ENCODE results near the gene SLC25A24.

SLC25A24 gene

GRCh38 chr1:108124622-108125311 is 75.4 kb downstream of the SLC25A24 start:
- H4K12ac ChIP-seq (ENCODE audit: low read depth, low read length), result no peak overlapping the region

GRCh38 chr1:108124023-108124422 is 76.1 kb downstream of the SLC25A24 start:
- H3K4me1 ChIP-seq (ENCODE audit: control insufficient read depth in 1 of 2, insufficient read depth in 2 of 2, low read length in 2 of 2), result no peaks in the 10 kb centered on the region
- no peak overlapping the region for H4K8ac ChIP-seq (ENCODE audit: low read depth, low read length)
- H3K9ac ChIP-seq (ENCODE audit: low read length), result no peak overlapping the region
- H3K23ac ChIP-seq (ENCODE audit: low read length), result no peak overlapping the region
- H3K79me2 ChIP-seq (ENCODE audit: control insufficient read depth, insufficient read depth, low read length, poor library complexity), result no peaks in the 10 kb centered on the region
- H2AK5ac ChIP-seq (ENCODE audit: low read length), result no peak overlapping the region
- no peak overlapping the region for H3K27ac ChIP-seq (ENCODE audit: low read depth, low read length)
- no peak overlapping the region for H2BK120ac ChIP-seq (ENCODE audit: insufficient read depth, low read length, poor library complexity)
- H4K91ac ChIP-seq (ENCODE audit: low read depth, low read length), result no peak overlapping the region
- no peak overlapping the region for H2BK12ac ChIP-seq (ENCODE audit: low read length)
- no peak overlapping the region for H2BK5ac ChIP-seq (ENCODE audit: low read depth, low read length, poor library complexity)
- no peak overlapping the region for H3K4me3 ChIP-seq (ENCODE audit: low read depth, low read length)
- no peaks in the 10 kb centered on the region for H3K36me3 ChIP-seq (ENCODE audit: control insufficient read depth in 1 of 2, insufficient read depth in 2 of 2, low read length in 2 of 2)
- no peak overlapping the region for H3K4me2 ChIP-seq (ENCODE audit: low read length)
- no peak overlapping the region for H2AFZ ChIP-seq (ENCODE audit: insufficient read depth, low read length, poor library complexity)
- H3K9me3 ChIP-seq (ENCODE audit: insufficient read depth, low read depth, low read length), result no peaks in the 10 kb centered on the region
- no peak for DNase-seq
- no peaks in the 10 kb centered on the region for H3K79me1 ChIP-seq (ENCODE audit: low read length)
- H3K4ac ChIP-seq (ENCODE audit: low read depth, low read length), result no peak overlapping the region
- no CpG with 5 or more reads among the region's 1 CpG for WGBS (ENCODE audit: extremely low coverage, insufficient coverage, insufficient read length)
- no peak overlapping the region for H3K18ac ChIP-seq (ENCODE audit: low read length)
- H4K12ac ChIP-seq (ENCODE audit: low read depth, low read length), result no peak overlapping the region
- H3K27me3 ChIP-seq (ENCODE audit: insufficient read depth, low read length), result no peaks in the 10 kb centered on the region
- H3K14ac ChIP-seq (ENCODE audit: low read length), result no peak overlapping the region

More at GRCh38 chr1:108124622-108125311, 75.4 kb downstream of the SLC25A24 start:
- Histone ChIP-seq H3K23ac (ENCODE audit: low read length) (no peak overlapping the region), H3K14ac (ENCODE audit: low read length) (no peak overlapping the region), H3K18ac (ENCODE audit: low read length) (no peak overlapping the region), H3K9ac (ENCODE audit: low read length) (no peak overlapping the region), H3K27me3 (ENCODE audit: insufficient read depth, low read length) (no peaks in the 10 kb centered on the region), H3K4me3 (ENCODE audit: low read depth, low read length) (no peak overlapping the region), H4K91ac (ENCODE audit: low read depth, low read length) (no peak overlapping the region), H3K27ac (ENCODE audit: low read depth, low read length) (no peak overlapping the region), H3K4me2 (ENCODE audit: low read length) (no peak overlapping the region), H2AFZ (ENCODE audit: insufficient read depth, low read length, poor library complexity) (no peak overlapping the region), H2AK5ac (ENCODE audit: low read length) (no peak overlapping the region), H3K9me3 (ENCODE audit: insufficient read depth, low read depth, low read length) (no peaks in the 10 kb centered on the region), H2BK120ac (ENCODE audit: insufficient read depth, low read length, poor library complexity) (no peak overlapping the region), H3K79me2 (ENCODE audit: control insufficient read depth, insufficient read depth, low read length, poor library complexity) (no peaks in the 10 kb centered on the region), H3K36me3 (ENCODE audit: control insufficient read depth in 1 of 2, insufficient read depth in 2 of 2, low read length in 2 of 2) (no peaks in the 10 kb centered on the region), H3K4ac (ENCODE audit: low read depth, low read length) (no peak overlapping the region), H2BK12ac (ENCODE audit: low read length) (no peak overlapping the region), H4K8ac (ENCODE audit: low read depth, low read length) (no peak overlapping the region), H2BK5ac (ENCODE audit: low read depth, low read length, poor library complexity) (no peak overlapping the region), H3K79me1 (ENCODE audit: low read length) (no peaks in the 10 kb centered on the region), H3K4me1 (ENCODE audit: control insufficient read depth in 1 of 2, insufficient read depth in 2 of 2, low read length in 2 of 2) (no peaks in the 10 kb centered on the region)
- no CpG with 5 or more reads among the region's 12 CpGs for WGBS (ENCODE audit: extremely low coverage, insufficient coverage, insufficient read length)
- DNase-seq, result no peak

- Histone ChIP-seq H2AK5ac (ENCODE audit: low read length) (no peak overlapping the region), H4K12ac (ENCODE audit: low read depth, low read length) (no peak overlapping the region)
- no CpG with 5 or more reads among the region's 36 CpGs for WGBS (ENCODE audit: extremely low coverage, insufficient coverage, insufficient read length)
Observed at GRCh38 chr1:108121358-108122143, 78.6 kb downstream of the SLC25A24 start.

GRCh38 chr1:108120163-108120562 is 80.0 kb downstream of the SLC25A24 start:
- Histone ChIP-seq H3K4me1 (ENCODE audit: control insufficient read depth in 1 of 2, insufficient read depth in 2 of 2, low read length in 2 of 2) (no peaks in the 10 kb centered on the region), H3K27me3 (ENCODE audit: insufficient read depth, low read length) (no peaks in the 10 kb centered on the region), H4K8ac (ENCODE audit: low read depth, low read length) (no peak overlapping the region), H3K23ac (ENCODE audit: low read length) (no peak overlapping the region), H3K4me2 (ENCODE audit: low read length) (no peak overlapping the region), H2BK120ac (ENCODE audit: insufficient read depth, low read length, poor library complexity) (no peak overlapping the region), H2BK12ac (ENCODE audit: low read length) (no peak overlapping the region), H3K79me1 (ENCODE audit: low read length) (no peaks in the 10 kb centered on the region), H2AFZ (ENCODE audit: insufficient read depth, low read length, poor library complexity) (no peak overlapping the region), H2BK5ac (ENCODE audit: low read depth, low read length, poor library complexity) (no peak overlapping the region), H3K4ac (ENCODE audit: low read depth, low read length) (no peak overlapping the region), H3K9ac (ENCODE audit: low read length) (no peak overlapping the region), H3K18ac (ENCODE audit: low read length) (no peak overlapping the region), H3K27ac (ENCODE audit: low read depth, low read length) (no peak overlapping the region), H3K36me3 (ENCODE audit: control insufficient read depth in 1 of 2, insufficient read depth in 2 of 2, low read length in 2 of 2) (no peaks in the 10 kb centered on the region), H4K91ac (ENCODE audit: low read depth, low read length) (no peak overlapping the region), H3K9me3 (ENCODE audit: insufficient read depth, low read depth, low read length) (no peaks in the 10 kb centered on the region), H2AK5ac (ENCODE audit: low read length) (no peak overlapping the region), H3K14ac (ENCODE audit: low read length) (no peak overlapping the region), H3K79me2 (ENCODE audit: control insufficient read depth, insufficient read depth, low read length, poor library complexity) (no peaks in the 10 kb centered on the region), H3K4me3 (ENCODE audit: low read depth, low read length) (no peak overlapping the region), H4K12ac (ENCODE audit: low read depth, low read length) (no peak overlapping the region)
- WGBS (ENCODE audit: extremely low coverage, insufficient coverage, insufficient read length), result no CpG with 5 or more reads among the region's 6 CpGs
- DNase-seq, result no peak

More at GRCh38 chr1:108121358-108122143, 78.6 kb downstream of the SLC25A24 start:
- peak; percentile 22 to 67 for DNase-seq
- Histone ChIP-seq H2BK5ac (ENCODE audit: low read depth, low read length, poor library complexity) (no peak overlapping the region), H3K27me3 (ENCODE audit: insufficient read depth, low read length) (no peaks in the 10 kb centered on the region), H3K4ac (ENCODE audit: low read depth, low read length) (no peak overlapping the region), H3K9me3 (ENCODE audit: insufficient read depth, low read depth, low read length) (no peaks in the 10 kb centered on the region), H3K9ac (ENCODE audit: low read length) (no peak overlapping the region), H3K18ac (ENCODE audit: low read length) (no peak overlapping the region), H3K14ac (ENCODE audit: low read length) (no peak overlapping the region), H3K4me3 (ENCODE audit: low read depth, low read length) (no peak overlapping the region), H3K4me1 (ENCODE audit: control insufficient read depth in 1 of 2, insufficient read depth in 2 of 2, low read length in 2 of 2) (no peaks in the 10 kb centered on the region), H3K23ac (ENCODE audit: low read length) (no peak overlapping the region), H4K91ac (ENCODE audit: low read depth, low read length) (no peak overlapping the region), H4K8ac (ENCODE audit: low read depth, low read length) (no peak overlapping the region), H2BK120ac (ENCODE audit: insufficient read depth, low read length, poor library complexity) (no peak overlapping the region), H3K79me1 (ENCODE audit: low read length) (no peaks in the 10 kb centered on the region), H2BK12ac (ENCODE audit: low read length) (no peak overlapping the region), H3K4me2 (ENCODE audit: low read length) (no peak overlapping the region), H2AFZ (ENCODE audit: insufficient read depth, low read length, poor library complexity) (no peak overlapping the region), H3K27ac (ENCODE audit: low read depth, low read length) (no peak overlapping the region), H3K36me3 (ENCODE audit: control insufficient read depth in 1 of 2, insufficient read depth in 2 of 2, low read length in 2 of 2) (no peaks in the 10 kb centered on the region), H3K79me2 (ENCODE audit: control insufficient read depth, insufficient read depth, low read length, poor library complexity) (no peaks in the 10 kb centered on the region)

All from trophoblast cell (in vitro differentiated cells and primary cell).